ENCODE measurements around the gene OCLN. TPM values are rescaled to one million over a fixed set of nuclear protein-coding genes. Genes with fewer than 3 reads are reported as not detected.

The OCLN gene
- total and polyA plus RNA-seq, 2 experiments from 2014 or later = 14.3 to 61.6 TPM

DNA sequence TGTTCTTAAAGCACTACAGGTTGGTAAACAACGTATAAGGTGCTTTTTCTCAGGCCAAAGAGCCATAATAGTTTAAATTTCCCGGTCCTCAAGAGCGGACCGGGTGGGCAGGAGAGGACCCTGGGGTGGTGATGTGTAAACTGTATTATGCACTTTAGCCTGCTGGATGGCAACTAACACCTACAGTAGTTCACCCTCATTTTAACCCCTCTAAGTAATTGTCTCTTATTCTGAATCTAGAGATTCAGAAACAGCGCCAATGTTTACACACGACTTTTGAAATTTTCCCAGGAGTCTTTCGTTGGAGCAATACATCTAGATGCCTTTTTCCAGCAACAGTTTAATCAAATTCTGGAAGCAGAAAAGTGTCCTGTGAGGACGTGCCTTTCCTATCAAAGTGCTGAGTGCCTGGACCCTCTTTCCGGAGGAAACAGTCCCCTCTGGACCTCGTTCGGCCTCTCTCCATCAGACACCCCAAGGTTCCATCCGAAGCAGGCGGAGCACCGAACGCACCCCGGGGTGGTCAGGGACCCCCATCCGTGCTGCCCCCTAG lies 676 bp upstream of the OCLN start (continued):
- TF ChIP-seq CREB1 (CRISPR knock-in tag; IDR thresholded peaks at IDR 0.05; ENCODE audit: low read depth) = no peak
- TF ChIP-seq, protein P1, sequence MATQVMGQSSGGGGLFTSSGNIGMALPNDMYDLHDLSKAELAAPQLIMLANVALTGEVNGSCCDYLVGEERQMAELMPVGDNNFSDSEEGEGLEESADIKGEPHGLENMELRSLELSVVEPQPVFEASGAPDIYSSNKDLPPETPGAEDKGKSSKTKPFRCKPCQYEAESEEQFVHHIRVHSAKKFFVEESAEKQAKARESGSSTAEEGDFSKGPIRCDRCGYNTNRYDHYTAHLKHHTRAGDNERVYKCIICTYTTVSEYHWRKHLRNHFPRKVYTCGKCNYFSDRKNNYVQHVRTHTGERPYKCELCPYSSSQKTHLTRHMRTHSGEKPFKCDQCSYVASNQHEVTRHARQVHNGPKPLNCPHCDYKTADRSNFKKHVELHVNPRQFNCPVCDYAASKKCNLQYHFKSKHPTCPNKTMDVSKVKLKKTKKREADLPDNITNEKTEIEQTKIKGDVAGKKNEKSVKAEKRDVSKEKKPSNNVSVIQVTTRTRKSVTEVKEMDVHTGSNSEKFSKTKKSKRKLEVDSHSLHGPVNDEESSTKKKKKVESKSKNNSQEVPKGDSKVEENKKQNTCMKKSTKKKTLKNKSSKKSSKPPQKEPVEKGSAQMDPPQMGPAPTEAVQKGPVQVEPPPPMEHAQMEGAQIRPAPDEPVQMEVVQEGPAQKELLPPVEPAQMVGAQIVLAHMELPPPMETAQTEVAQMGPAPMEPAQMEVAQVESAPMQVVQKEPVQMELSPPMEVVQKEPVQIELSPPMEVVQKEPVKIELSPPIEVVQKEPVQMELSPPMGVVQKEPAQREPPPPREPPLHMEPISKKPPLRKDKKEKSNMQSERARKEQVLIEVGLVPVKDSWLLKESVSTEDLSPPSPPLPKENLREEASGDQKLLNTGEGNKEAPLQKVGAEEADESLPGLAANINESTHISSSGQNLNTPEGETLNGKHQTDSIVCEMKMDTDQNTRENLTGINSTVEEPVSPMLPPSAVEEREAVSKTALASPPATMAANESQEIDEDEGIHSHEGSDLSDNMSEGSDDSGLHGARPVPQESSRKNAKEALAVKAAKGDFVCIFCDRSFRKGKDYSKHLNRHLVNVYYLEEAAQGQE (IDR thresholded peaks at IDR 0.05; ENCODE audit: unreplicated experiment) = no peak
- no peak for TF ChIP-seq STAT1 (IDR thresholded peaks at IDR 0.05; ENCODE audit: unreplicated experiment)
- no peak for TF ChIP-seq NANOG (IDR thresholded peaks at IDR 0.05; ENCODE audit: borderline replicate concordance)
- TF ChIP-seq, protein P2, sequence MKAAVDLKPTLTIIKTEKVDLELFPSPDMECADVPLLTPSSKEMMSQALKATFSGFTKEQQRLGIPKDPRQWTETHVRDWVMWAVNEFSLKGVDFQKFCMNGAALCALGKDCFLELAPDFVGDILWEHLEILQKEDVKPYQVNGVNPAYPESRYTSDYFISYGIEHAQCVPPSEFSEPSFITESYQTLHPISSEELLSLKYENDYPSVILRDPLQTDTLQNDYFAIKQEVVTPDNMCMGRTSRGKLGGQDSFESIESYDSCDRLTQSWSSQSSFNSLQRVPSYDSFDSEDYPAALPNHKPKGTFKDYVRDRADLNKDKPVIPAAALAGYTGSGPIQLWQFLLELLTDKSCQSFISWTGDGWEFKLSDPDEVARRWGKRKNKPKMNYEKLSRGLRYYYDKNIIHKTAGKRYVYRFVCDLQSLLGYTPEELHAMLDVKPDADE (IDR thresholded peaks at IDR 0.05) = no peak

DNA sequence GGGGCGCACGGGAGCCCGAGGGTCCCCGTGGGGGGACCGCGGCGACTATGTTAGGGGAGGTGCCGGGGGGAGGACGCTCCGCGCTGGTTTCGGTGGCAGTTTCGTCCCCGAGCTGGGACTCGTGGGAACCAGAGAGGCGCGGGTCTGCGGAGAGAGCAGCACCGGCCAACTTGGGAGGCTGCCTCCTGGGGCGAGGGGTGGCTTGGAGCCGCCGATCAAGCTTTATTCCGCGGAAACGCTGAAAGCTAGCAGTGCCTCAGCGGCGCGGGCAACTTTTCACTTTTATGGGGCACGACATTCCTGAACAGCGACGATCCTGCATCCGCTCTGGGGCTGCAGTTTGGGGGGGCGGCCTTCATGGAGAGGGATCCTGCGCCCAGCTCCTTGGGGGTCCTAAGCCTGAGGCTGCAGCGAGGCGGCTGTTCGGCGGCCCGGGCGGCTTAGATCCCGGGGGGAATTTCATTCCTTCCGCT lies 369 bp downstream of the OCLN start:
- H3K4me3 Mint-ChIP-seq = peak overlapping the region; percentile 91
- Histone ChIP-seq H3F3A (replicated peaks; ENCODE audit: low read depth) (peaks cover 3% of the 10 kb centered on the region; the same call in 1 of the 2 replicates), H3K27ac (ENCODE audit: low read depth) (peak overlapping the region; percentile 93), H3K27me3 (ENCODE audit: insufficient read depth) (peaks cover 17% of the 10 kb centered on the region; the same call in 1 of the 2 replicates), H4K20me1 (replicated peaks; ENCODE audit: insufficient read depth) (peaks cover 17% of the 10 kb centered on the region), H3K9me2 (ENCODE audit: insufficient read depth) (no peaks in the 10 kb centered on the region), H2AFZ (peak overlapping the region; percentile 100), H3K79me2 (replicated peaks; ENCODE audit: insufficient read depth) (peaks cover 43% of the 10 kb centered on the region), H3K36me3 (ENCODE audit: insufficient read depth) (no peaks in the 10 kb centered on the region), H3K4me2 (peak overlapping the region; percentile 98), H3K4me1 (ENCODE audit: insufficient read depth) (peaks cover 32% of the 10 kb centered on the region), H3K4me3 (peak overlapping the region; percentile 96)
- peaks cover 7% of the 10 kb centered on the region for H3K27me3 Mint-ChIP-seq (ENCODE audit: insufficient read depth, low read depth, poor library complexity)
- H3K4me1 Mint-ChIP-seq = peaks cover 35% of the 10 kb centered on the region
- peak overlapping the region; percentile 97 for H3K27ac Mint-ChIP-seq
- ATAC-seq (peak; percentile 40), DNase-seq (ENCODE audit: low spot score) (peak; percentile 76)
- no peaks in the 10 kb centered on the region for H3K9me3 Mint-ChIP-seq
- H3K36me3 Mint-ChIP-seq (ENCODE audit: low read depth) = 0 out of 3 replicates have a peak, but pooled peaks cover 3% of the 10 kb centered on the region
- TF ChIP-seq CREB1 (CRISPR knock-in tag; IDR thresholded peaks at IDR 0.05; ENCODE audit: low read depth) = no peak
- TF ChIP-seq, protein P1 (IDR thresholded peaks at IDR 0.05; ENCODE audit: unreplicated experiment) = no peak
- TF ChIP-seq, protein P3, sequence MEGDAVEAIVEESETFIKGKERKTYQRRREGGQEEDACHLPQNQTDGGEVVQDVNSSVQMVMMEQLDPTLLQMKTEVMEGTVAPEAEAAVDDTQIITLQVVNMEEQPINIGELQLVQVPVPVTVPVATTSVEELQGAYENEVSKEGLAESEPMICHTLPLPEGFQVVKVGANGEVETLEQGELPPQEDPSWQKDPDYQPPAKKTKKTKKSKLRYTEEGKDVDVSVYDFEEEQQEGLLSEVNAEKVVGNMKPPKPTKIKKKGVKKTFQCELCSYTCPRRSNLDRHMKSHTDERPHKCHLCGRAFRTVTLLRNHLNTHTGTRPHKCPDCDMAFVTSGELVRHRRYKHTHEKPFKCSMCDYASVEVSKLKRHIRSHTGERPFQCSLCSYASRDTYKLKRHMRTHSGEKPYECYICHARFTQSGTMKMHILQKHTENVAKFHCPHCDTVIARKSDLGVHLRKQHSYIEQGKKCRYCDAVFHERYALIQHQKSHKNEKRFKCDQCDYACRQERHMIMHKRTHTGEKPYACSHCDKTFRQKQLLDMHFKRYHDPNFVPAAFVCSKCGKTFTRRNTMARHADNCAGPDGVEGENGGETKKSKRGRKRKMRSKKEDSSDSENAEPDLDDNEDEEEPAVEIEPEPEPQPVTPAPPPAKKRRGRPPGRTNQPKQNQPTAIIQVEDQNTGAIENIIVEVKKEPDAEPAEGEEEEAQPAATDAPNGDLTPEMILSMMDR (conservative IDR thresholded peaks at IDR 0.05; ENCODE audit: low read depth in 2 of 2) = no peak
- no peak for TF ChIP-seq EZH2phosphoT487 (IDR thresholded peaks at IDR 0.05; ENCODE audit: unreplicated experiment)
- TF ChIP-seq JUNB (IDR thresholded peaks at IDR 0.05; ENCODE audit: unreplicated experiment) = no peak
- no peak for TF ChIP-seq NANOG (IDR thresholded peaks at IDR 0.05; ENCODE audit: borderline replicate concordance)
- no peak for TF ChIP-seq ZNF114 (CRISPR knock-in tag; IDR thresholded peaks at IDR 0.05)

Data from GM23338 (cell line).